SK-N-MC (cell line): ENCODE measurements around the gene MZB1.
"Not testable (repeated sequence)": the region's sequence is repeated elsewhere in the genome, so short reads cannot be mapped to it uniquely, and the experiment has no call there.

Experiments
- DNase-seq: peaks from one replicate; pipeline ENCODE4 v3.0.0-alpha.2; 2011; ENCODE audit warnings: low read depth, low spot score
- H3K27ac ChIP-seq: fragments of 200-600 bp; sonication (generic); 2 replicates; pipeline ENCODE4 v1.5.1; 2016; ENCODE audit warnings: mixed run types
- H3K36me3 ChIP-seq: fragments of 200-600 bp; sonication (generic); 2 replicates; pipeline ENCODE4 v1.6.1; 2017; ENCODE audit warnings: antibody characterized with exemption, low read length, mixed read lengths; ENCODE audit not compliant: insufficient read depth
- H3K4me3 ChIP-seq: fragments of 200-600 bp; sonication (generic); 2 replicates; pipeline ENCODE4 v1.5.1; 2016
- H3K9ac ChIP-seq: fragments of 200-600 bp; sonication (generic); 2 replicates; pipeline ENCODE4 v1.8.0; 2017; ENCODE audit warnings: mixed run types, mixed read lengths; ENCODE audit not compliant: insufficient read length
- H3K9me3 ChIP-seq: fragments of 200-600 bp; sonication (generic); 2 replicates; pipeline ENCODE4 v1.6.1; 2017; ENCODE audit warnings: low read depth, mild to moderate bottlenecking, antibody characterized with exemption, low read length, moderate library complexity, mixed read lengths
- EZH2 ChIP-seq: fragments of 200-600 bp; sonication (generic); IDR thresholded peaks from one replicate; pipeline ENCODE4 v1.6.1; 2017; ENCODE audit warnings: antibody characterized with exemption
- FOXP2 ChIP-seq: optimal IDR thresholded peaks from 2 replicates; pipeline ENCODE3; 2011; ENCODE audit warnings: mild to moderate bottlenecking, moderate library complexity; ENCODE audit not compliant: insufficient read depth; ENCODE audit errors: extremely low read length, control extremely low read depth
- POLR2AphosphoS5 ChIP-seq: IDR thresholded peaks from 2 replicates; pipeline ENCODE4 v1.6.1; 2012; ENCODE audit warnings: mild to moderate bottlenecking, low read depth, low read length, borderline replicate concordance

Gene MZB1

DNA sequence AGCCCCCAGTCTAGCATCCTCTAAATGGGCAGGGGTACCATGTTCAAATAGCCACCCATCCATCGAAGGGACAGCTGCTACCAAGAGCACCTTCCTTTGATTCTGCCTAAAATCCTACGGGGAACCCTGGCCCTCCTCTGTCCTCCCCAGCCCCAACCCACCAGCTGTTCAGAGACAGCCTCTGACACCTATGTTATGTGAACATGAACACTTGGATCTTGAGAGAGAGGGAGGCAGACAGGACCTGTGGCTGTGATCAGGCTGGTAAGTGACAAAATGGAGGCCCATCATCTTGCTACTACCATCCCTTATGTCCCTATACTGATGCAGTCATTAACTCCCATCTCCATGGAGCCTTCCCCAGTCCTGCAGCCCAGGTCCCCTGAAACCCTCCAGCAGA is 14.8 kb downstream of the MZB1 start:
- no peak for DNase-seq
- no peak overlapping the region for H3K4me3 ChIP-seq
- TF ChIP-seq FOXP2 (no peak), POLR2AphosphoS5 (no peak; the same call in 1 of the 2 replicates), EZH2 (no peak)
- H3K9ac ChIP-seq = no peak overlapping the region
- H3K36me3 ChIP-seq = peaks cover 13% of the 10 kb centered on the region
- H3K9me3 ChIP-seq = no peaks in the 10 kb centered on the region
- no peak overlapping the region for H3K27ac ChIP-seq

DNA sequence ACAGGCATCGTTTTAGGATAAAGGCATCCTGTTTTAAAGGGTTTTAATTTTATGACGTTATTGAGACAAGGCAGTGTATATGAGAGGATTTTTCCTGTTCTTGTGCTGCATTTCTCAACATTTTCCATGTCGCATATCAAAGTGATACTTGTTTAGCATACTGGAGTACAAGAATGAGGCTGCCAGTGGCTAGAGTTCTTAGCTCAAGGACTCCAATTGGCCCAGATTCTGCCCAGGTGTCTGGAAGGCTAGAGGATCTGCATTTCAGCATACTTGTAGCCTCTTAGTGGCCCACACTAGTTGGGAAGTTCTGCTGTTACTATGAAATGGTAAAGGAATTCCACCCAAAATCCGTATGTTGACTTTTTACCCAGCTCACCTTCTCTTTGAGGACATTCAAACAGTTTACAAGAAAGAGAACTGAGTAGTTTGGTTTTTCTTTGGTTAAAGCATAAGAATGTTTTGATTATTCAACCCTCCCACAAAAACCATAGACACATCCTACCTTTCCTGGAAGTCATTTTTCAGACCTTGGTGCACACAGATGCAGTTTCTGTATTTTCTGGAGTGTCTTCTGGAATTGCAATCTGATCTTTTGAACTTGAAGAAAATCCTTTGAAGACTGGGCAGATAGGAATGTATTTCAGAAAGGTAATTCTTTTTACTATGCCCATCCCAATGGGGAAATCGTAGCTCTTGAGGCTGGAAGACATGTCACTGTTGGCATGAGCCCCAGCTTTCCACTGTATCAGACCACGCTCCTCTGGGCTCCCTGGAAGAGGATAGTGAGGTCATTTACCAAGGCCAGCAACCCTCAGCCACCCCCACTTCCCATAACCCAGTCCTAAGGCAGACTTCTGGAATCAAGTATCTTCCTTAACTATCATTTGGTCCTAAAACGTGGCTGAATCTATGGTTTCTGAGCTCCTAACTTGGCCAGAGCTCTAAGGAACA is 18.0 kb downstream of the MZB1 start:
- Histone ChIP-seq H3K9me3 (no peaks in the 10 kb centered on the region), H3K27ac (no peak overlapping the region), H3K36me3 (peaks cover 38% of the 10 kb centered on the region), H3K9ac (no peak overlapping the region), H3K4me3 (no peak overlapping the region)
- no peak for TF ChIP-seq FOXP2
- TF ChIP-seq EZH2 = no peak
- TF ChIP-seq POLR2AphosphoS5 = no peak
- no peak for DNase-seq

DNA sequence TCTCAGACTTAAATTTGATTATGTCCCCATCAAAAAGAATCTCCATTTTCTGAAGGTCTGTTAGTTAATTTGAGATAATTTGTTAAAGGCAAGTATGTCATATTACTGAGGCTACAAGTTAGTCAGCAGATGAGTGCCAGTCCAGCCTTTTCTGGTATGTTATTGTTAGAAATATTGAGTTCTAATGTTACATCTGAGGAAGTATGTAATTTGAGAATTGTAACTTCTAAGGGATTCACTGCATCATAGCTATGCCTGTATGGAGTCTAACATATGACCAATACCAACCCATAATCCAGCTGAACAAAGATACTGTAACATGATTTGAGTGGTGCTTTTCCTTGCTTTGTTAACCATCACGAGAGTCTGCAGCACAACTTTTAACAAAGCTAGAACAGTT is 20.5 kb downstream of the MZB1 start:
- Histone ChIP-seq H3K27ac (no peak overlapping the region), H3K9ac (no peak overlapping the region), H3K9me3 (no peaks in the 10 kb centered on the region), H3K36me3 (peaks cover 60% of the 10 kb centered on the region), H3K4me3 (no peak overlapping the region)
- no peak for TF ChIP-seq EZH2
- TF ChIP-seq FOXP2 = no peak
- no peak for TF ChIP-seq POLR2AphosphoS5
- no peak for DNase-seq

DNA sequence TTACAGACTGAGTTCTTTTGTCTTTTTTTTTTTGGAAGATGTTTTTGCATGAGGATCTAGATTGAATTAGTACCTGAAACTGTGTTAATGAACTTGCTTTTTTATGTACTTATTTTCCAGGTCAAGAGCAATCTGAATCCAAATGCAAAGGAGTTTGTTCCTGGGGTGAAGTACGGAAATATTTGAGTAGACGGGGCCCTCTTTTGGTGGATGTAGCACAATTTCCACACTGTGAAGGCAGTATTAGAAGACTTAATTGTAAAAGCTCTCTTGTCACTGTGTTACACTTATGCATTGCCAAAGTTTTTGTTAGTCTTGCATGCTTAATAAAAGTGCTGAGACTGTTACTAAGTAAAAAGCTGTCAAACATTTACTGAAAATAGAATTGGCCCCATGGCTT is 21.1 kb downstream of the MZB1 start:
- Histone ChIP-seq H3K27ac (no peak overlapping the region), H3K4me3 (no peak overlapping the region), H3K9me3 (no peaks in the 10 kb centered on the region), H3K9ac (no peak overlapping the region), H3K36me3 (peaks cover 66% of the 10 kb centered on the region)
- TF ChIP-seq POLR2AphosphoS5 = no peak
- TF ChIP-seq EZH2 = no peak
- TF ChIP-seq FOXP2 = no peak
- DNase-seq = no peak

DNA sequence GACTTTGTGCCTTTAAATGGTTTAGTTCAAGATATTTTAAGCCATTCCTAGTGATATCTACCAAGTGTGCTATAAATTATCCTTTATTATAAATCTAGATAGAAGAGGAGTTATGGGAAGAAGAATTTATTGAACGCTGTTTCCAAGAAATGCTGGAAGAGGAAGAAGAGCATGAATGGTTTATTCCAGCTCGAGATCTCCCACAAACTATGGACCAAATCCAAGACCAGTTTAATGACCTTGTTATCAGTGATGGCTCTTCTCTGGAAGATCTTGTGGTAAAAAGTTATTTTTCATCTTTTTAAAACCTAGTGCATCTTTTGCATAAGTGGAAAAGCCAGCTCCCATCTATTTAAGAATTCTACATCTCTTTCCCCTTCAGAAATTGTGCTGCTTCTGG is 25.2 kb downstream of the MZB1 start:
- H3K36me3 ChIP-seq = peaks cover 57% of the 10 kb centered on the region
- TF ChIP-seq EZH2 = no peak
- TF ChIP-seq FOXP2 = no peak
- no peak for TF ChIP-seq POLR2AphosphoS5
- no peak overlapping the region for H3K4me3 ChIP-seq
- H3K27ac ChIP-seq = no peak overlapping the region
- DNase-seq = no peak
- no peak overlapping the region for H3K9ac ChIP-seq
- H3K9me3 ChIP-seq = no peaks in the 10 kb centered on the region

DNA sequence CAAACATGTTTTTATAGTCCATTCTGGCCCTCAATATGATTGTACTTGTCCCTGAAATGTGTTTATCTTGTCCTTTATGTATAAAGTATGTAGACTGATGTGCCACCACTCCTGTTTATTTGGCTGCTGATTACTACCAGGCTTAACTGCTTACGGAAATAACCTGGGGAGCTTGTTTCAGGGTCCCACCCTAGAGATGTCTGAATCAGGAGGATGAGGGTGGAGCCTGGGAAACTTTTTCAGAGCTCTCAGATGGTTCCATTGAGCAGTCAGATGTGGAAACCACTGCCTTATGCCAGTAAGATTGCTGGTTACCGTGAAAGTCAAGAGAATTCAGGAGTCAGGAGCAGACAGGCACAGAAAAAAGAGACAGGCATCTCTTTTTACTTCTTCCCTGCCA is 25.8 kb downstream of the MZB1 start:
- Histone ChIP-seq H3K36me3 (peaks cover 54% of the 10 kb centered on the region), H3K4me3 (no peak overlapping the region)
- TF ChIP-seq EZH2 = no peak
- TF ChIP-seq POLR2AphosphoS5 = no peak
- no peak for TF ChIP-seq FOXP2

DNA sequence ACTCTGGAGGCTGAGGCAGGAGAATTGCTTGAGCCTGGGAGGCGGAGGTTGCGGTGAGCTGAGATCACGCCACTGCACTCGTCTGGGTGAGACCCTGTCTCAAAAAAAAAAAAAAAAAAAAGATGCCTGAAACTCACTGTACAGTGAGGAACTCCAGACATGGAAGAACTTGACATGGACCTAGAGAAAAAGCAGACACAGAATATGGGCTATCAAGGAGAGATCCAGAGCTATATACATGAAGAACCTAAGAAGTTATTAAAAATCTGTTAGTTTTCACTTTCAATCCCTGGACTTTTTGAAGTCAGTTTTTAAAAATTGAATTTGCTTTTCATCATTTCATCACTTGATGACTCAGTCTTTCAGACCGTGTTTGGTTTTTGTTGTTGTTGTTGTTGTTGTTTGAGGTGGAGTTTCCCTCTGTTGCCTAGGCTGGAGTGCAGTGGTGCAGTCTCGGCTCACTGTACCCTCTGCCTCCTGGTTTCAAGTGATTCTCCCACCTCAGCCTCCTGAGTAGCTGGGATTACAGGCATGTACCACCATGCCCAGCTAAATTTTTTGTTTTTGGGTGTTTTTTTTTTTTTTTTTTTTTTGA is 27.8 kb downstream of the MZB1 start:
- H3K9me3 ChIP-seq = no peaks in the 10 kb centered on the region
- TF ChIP-seq EZH2 (no peak), POLR2AphosphoS5 (no peak), FOXP2 (no peak)
- no peak overlapping the region for H3K9ac ChIP-seq
- DNase-seq = no peak
- H3K27ac ChIP-seq = no peak overlapping the region
- no peak overlapping the region for H3K4me3 ChIP-seq
- H3K36me3 ChIP-seq = peaks cover 58% of the 10 kb centered on the region

More for the DNA sequence above, 25.8 kb downstream of the MZB1 start:
- no peak for DNase-seq
- Histone ChIP-seq H3K9me3 (no peaks in the 10 kb centered on the region), H3K27ac (no peak overlapping the region), H3K9ac (no peak overlapping the region)

DNA sequence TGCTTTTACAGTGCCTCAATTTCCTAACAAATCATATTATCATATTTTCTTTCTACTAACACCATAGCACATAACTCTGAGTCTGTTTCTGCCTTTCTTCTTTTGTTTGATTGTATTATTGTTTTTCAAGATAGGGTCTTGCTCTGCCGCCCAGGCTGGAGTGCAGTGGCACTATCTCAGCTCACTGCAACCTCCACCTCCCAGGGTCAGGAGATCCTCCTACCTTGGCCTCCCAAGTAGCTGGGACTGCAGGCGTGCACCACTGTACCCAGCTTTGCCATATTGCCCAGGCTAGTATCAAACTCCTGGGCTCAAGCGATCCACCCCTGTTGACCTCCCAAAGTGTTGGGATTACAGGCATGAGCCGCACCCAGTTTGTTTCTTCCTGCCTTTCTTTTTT is 29.3 kb downstream of the MZB1 start:
- DNase-seq = no peak
- no peak overlapping the region for H3K27ac ChIP-seq
- H3K9me3 ChIP-seq = no peaks in the 10 kb centered on the region
- no peak for TF ChIP-seq EZH2
- TF ChIP-seq POLR2AphosphoS5 = no peak
- no peak for TF ChIP-seq FOXP2
- no peak overlapping the region for H3K9ac ChIP-seq
- peaks cover 44% of the 10 kb centered on the region for H3K36me3 ChIP-seq
- no peak overlapping the region for H3K4me3 ChIP-seq

DNA sequence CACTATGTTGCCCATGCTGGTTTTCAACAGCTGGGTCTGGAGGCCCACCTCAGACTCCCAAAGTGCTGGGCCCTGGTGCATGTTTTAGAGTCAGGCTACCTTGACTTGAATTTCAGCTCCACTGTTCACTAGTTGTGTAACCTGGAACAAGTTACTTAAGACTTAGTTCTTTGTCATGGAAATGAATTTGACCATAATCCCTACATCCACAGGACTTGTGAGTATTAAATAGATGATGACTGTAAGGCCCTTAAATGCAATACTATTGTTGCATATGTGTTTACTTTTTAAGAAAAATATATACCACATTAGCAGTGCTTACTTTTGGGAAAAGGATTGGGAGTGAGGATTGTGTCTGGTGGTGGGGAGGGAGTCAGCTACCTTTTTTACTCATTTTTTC is 31.6 kb downstream of the MZB1 start:
- H3K9ac ChIP-seq = no peak overlapping the region
- no peak overlapping the region for H3K4me3 ChIP-seq
- peaks cover 42% of the 10 kb centered on the region for H3K36me3 ChIP-seq
- no peak overlapping the region for H3K27ac ChIP-seq
- H3K9me3 ChIP-seq = no peaks in the 10 kb centered on the region
- TF ChIP-seq POLR2AphosphoS5 (no peak), FOXP2 (no peak), EZH2 (no peak)
- DNase-seq = no peak

DNA sequence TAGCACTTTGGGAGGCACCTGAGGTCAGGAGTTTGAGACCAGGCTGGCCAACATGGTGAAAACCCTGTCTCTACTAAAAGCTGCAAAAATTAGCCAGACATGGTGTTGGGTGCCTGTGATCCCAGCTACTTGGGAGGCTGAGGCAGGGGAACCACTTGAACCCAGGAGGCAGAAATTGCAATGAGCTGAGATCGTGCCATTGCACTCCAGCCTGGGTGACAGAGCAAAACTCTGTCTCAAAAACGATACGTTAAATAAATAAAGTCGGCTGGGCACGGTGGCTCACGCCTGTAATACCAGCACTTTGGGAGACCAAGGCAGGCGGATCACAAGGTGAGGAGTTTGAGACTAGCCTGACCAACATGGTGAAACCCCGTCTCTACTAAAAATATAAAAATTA is 33.8 kb downstream of the MZB1 start:
- not testable (repeated sequence) for DNase-seq, H3K27ac ChIP-seq
- H3K36me3 ChIP-seq = peaks cover 60% of the 10 kb centered on the region

More for the DNA sequence above, 33.8 kb downstream of the MZB1 start:
- not testable (repeated sequence) for H3K9ac ChIP-seq, H3K4me3 ChIP-seq, H3K9me3 ChIP-seq
